ENCODE measurements around the gene THBD. TPM values are rescaled to one million over a fixed set of nuclear protein-coding genes. Genes with fewer than 3 reads are reported as not detected.

Gene THBD
- total RNA-seq, 1 donor from 2014 or later = 326 TPM

GRCh38 chr20:22998476-22998875, 51.0 kb downstream of the THBD start:
- Histone ChIP-seq H3K27ac (no peak overlapping the region), H3K27me3 (no peaks in the 10 kb centered on the region), H3K4me3 (no peak overlapping the region), H3K4me1 (no peaks in the 10 kb centered on the region), H3K36me3 (no peaks in the 10 kb centered on the region), H3K9me3 (no peaks in the 10 kb centered on the region)
- no peak for DNase-seq (ENCODE audit: low spot score in 2 of 2)
- TF ChIP-seq CTCF (IDR thresholded peaks at IDR 0.05) = no peak
- intact Hi-C loops (cut with DNase I) = no loop called here

- no peak for DNase-seq (ENCODE audit: low spot score in 2 of 2)
- TF ChIP-seq CTCF (IDR thresholded peaks at IDR 0.05) = no peak
- intact Hi-C loops (cut with DNase I) = no loop called here
- Histone ChIP-seq H3K27me3 (no peaks in the 10 kb centered on the region), H3K4me1 (no peaks in the 10 kb centered on the region), H3K9me3 (peaks cover 0 to 4% of the 10 kb centered on the region in 2 donors), H3K4me3 (no peak overlapping the region), H3K27ac (no peak overlapping the region), H3K36me3 (no peaks in the 10 kb centered on the region)
Observed at GRCh38 chr20:22995923-22996322, 53.5 kb downstream of the THBD start.

Other genes starting within 250 kb of the THBD start
- gene SSTR4, start 14.4 kb downstream of the THBD start, total RNA-seq = not detected
- 206 TPM for gene CD93, start 36.7 kb upstream of the THBD start, total RNA-seq